Endothelial cell of umbilical vein (primary cell): ENCODE measurements around the gene RTN1. TPM values are rescaled to one million over a fixed set of nuclear protein-coding genes. Genes with fewer than 3 reads are reported as not detected.

Experiments
- BruUV-seq: library from RNA; stranded (reverse); fragments of 400-500 nt; replicated peaks from 2 replicates; lab custom pipeline; 2021; lab: Mats Ljungman, UMichigan
- CTCF ChIA-PET: fragments of 300-600, 350-600 bp; sonication (Branson Sonifier 250); formaldehyde crosslinking; loops from one replicate; lab custom pipeline; 2021; ENCODE audit warnings: antibody characterized with exemption, inconsistent platforms; lab: Charles Lee
- POLR2A ChIA-PET: fragments of 300-600, 350-600 bp; sonication (Branson Sonifier 250); formaldehyde crosslinking; loops from one replicate; lab custom pipeline; 2021; ENCODE audit warnings: antibody characterized with exemption, inconsistent platforms; lab: Charles Lee
- DNase-seq: peaks from one replicate; pipeline ENCODE4 v3.0.0-alpha.2; 2011; ENCODE audit warnings: low read depth, low spot score
- FAIRE-seq: peaks from 2 replicates; lab custom pipeline; 2011; peaks lifted over from hg19 to GRCh38; lab: Jason Lieb, UNC
- H2AFZ ChIP-seq: 2 replicates; pipeline ENCODE4 v1.6.0; 2012; ENCODE audit warnings: low read depth, low read length, control low read depth, inconsistent platforms
- H3K27ac ChIP-seq: 2 replicates; pipeline ENCODE4 v1.5.1; 2011; ENCODE audit warnings: low read depth, mild to moderate bottlenecking, control low read depth, low read length, moderate library complexity; ENCODE audit not compliant: insufficient read depth
- H3K27me3 ChIP-seq, 2 experiments: 2 replicates each; pipeline versions ENCODE4 v1.6.0 to v1.6.1; 2011; ENCODE audit warnings: low read length in 2 of 2, mixed read lengths in 1 of 2; ENCODE audit not compliant: control insufficient read depth in 2 of 2, insufficient read depth in 2 of 2
- H3K36me3 ChIP-seq, 2 experiments: 2 replicates in 1 of 2; 3 replicates in 1 of 2; pipeline ENCODE4 v1.5.1; 2011; ENCODE audit warnings: low read length in 2 of 2, mild to moderate bottlenecking in 1 of 2, moderate library complexity in 1 of 2; ENCODE audit not compliant: control insufficient read depth in 2 of 2, insufficient read depth in 2 of 2; ENCODE audit errors: extremely low read depth in 1 of 2
- H3K4me1 ChIP-seq: 3 replicates; pipeline ENCODE4 v1.5.1; 2011; ENCODE audit warnings: mild to moderate bottlenecking, low read length; ENCODE audit not compliant: control insufficient read depth, insufficient read depth; ENCODE audit errors: extremely low read depth
- H3K4me2 ChIP-seq: 2 replicates; pipeline ENCODE4 v1.6.1; 2011; ENCODE audit warnings: low read length, control low read depth, mixed read lengths; ENCODE audit not compliant: insufficient read depth
- H3K4me3 ChIP-seq, 3 experiments: fragments of 200-600 bp in 1 of 3; sonication (generic), shearing (Covaris generic) in 1 of 3; replicated peaks in 1 of 3; 2 replicates each; pipeline ENCODE4 v1.5.1; 2011 to 2016; ENCODE audit warnings: control low read depth in 3 of 3, low read length in 3 of 3, mild to moderate bottlenecking in 2 of 3, inconsistent platforms in 1 of 3, low read depth in 1 of 3, moderate library complexity in 1 of 3; ENCODE audit not compliant: insufficient read depth in 1 of 3
- H3K79me2 ChIP-seq: 2 replicates; pipeline ENCODE4 v1.6.0; 2012; ENCODE audit warnings: low read length, inconsistent platforms; ENCODE audit not compliant: control insufficient read depth, insufficient read depth
- H3K9ac ChIP-seq: replicated peaks from 2 replicates; pipeline ENCODE3; 2011; ENCODE audit warnings: low read length, control low read depth; ENCODE audit not compliant: insufficient read depth; ENCODE audit errors: extremely low read depth
- H3K9me1 ChIP-seq: replicated peaks from 3 replicates; pipeline ENCODE4 v1.6.0; 2011; ENCODE audit warnings: mild to moderate bottlenecking, low read length; ENCODE audit not compliant: control insufficient read depth, insufficient read depth; ENCODE audit errors: extremely low read depth
- H3K9me3 ChIP-seq: replicated peaks from 2 replicates; pipeline ENCODE4 v1.5.1; 2012; ENCODE audit warnings: low read length, inconsistent platforms; ENCODE audit not compliant: control insufficient read depth, insufficient read depth
- H4K20me1 ChIP-seq: replicated peaks from 2 replicates; pipeline ENCODE3; 2011; ENCODE audit warnings: mild to moderate bottlenecking, low read length; ENCODE audit not compliant: control insufficient read depth, insufficient read depth; ENCODE audit errors: extremely low read depth
- EZH2 ChIP-seq: IDR thresholded peaks from 2 replicates; pipeline ENCODE4 v1.6.1; 2012; ENCODE audit warnings: borderline replicate concordance, low read depth, mild to moderate bottlenecking, moderate library complexity, low read length, inconsistent platforms; ENCODE audit not compliant: severe bottlenecking
- FOS ChIP-seq: IDR thresholded peaks from 2 replicates; pipeline ENCODE4 v1.6.1; 2011; ENCODE audit warnings: mild to moderate bottlenecking, low read length, moderate library complexity, borderline replicate concordance; ENCODE audit not compliant: insufficient read depth
- GATA2 ChIP-seq: IDR thresholded peaks from 2 replicates; pipeline ENCODE4 v1.7.0; 2011; ENCODE audit warnings: low read depth, mild to moderate bottlenecking, moderate library complexity, mixed read lengths, low read length; ENCODE audit not compliant: insufficient read length, insufficient read depth
- JUN ChIP-seq: IDR thresholded peaks from 2 replicates; pipeline ENCODE4 v1.6.1; 2011; ENCODE audit warnings: borderline replicate concordance, low read depth; ENCODE audit not compliant: insufficient read length, insufficient read depth
- MAX ChIP-seq: IDR thresholded peaks from 2 replicates; pipeline ENCODE4 v1.6.1; 2011; ENCODE audit not compliant: insufficient read depth, insufficient read length
- MYC ChIP-seq: IDR thresholded peaks from one replicate; pipeline ENCODE4 v1.6.1; 2011; ENCODE audit warnings: mild to moderate bottlenecking, low read depth, low read length
- POLR2A ChIP-seq: IDR thresholded peaks from 2 replicates; pipeline ENCODE4 v1.6.1; 2012; ENCODE audit warnings: low read depth, mild to moderate bottlenecking, control low read depth, low read length
- POLR2AphosphoS5 ChIP-seq: IDR thresholded peaks from 2 replicates; pipeline ENCODE4 v1.6.1; 2012; ENCODE audit warnings: low read depth, mild to moderate bottlenecking, control low read depth, low read length, moderate library complexity; ENCODE audit not compliant: insufficient read depth
- dilution Hi-C: fragments of 300-500 bp; cut with MboI; formaldehyde crosslinking; loops from one replicate; pipeline ENCODE4 v1.15.0; 2019; ENCODE audit warnings: low sequenced_read_pairs; ENCODE audit not compliant: extremely low pct_ligation_motif_present
- intact Hi-C: fragments of 100-400 bp; cut with micrococcal nuclease; formaldehyde crosslinking; loops from one replicate; pipeline ENCODE4 v1.10.0; 2022
- polyA plus RNA-seq, 4 experiments: library from polyadenylated mRNA; depleted of rRNA in 3 of 4; stranded (reverse) in 3 of 4; unstranded in 1 of 4; fragments of >200 nt; gene quantifications; 2 replicates each; pipeline versions ENCODE4 v1.2.1 to v1.2.3, GENCODE V29; 2011 to 2012; ENCODE audit warnings: missing spikeins in 1 of 4
- total RNA-seq: library from RNA; stranded (reverse); gene quantifications from 2 replicates; pipeline ENCODE4 v1.2.3, GENCODE V29; 2021
- TF ChIP-seq, protein P1 (sequence below), 2 donors: IDR thresholded peaks; 1 replicate in 1 of 2; 2 replicates in 1 of 2; pipeline ENCODE4 v1.5.1; 2011; ENCODE audit warnings: low read length in 2 of 2, mild to moderate bottlenecking in 2 of 2, moderate library complexity in 2 of 2, control low read depth in 1 of 2, inconsistent platforms in 1 of 2, low read depth in 1 of 2; ENCODE audit not compliant: insufficient read depth in 1 of 2; ENCODE audit errors: extremely low read depth in 1 of 2

Gene RTN1
- total and polyA plus RNA-seq, 2 donors (not counting 3 experiments of a cell fraction or from before 2014, with no cell fraction given): 0.10 to 0.29 TPM

DNA sequence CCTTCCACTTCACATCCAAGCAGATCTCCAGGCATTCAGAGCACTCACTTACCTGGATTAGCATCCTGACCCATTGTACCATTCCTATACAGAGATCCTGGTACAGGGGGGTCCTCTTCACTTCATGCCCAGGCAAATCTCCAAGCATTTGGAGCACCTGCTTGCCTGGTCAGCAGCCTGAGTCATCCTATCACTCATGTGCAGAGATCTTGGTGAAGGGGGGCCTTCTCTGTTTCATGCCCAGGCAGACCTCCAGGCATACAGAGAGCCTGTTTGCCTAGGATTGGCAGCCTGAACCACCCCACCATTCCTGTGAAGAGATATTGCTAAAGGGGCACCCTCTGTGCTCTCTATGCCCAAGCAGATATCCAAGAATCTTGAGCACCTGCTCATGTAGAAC is 182.9 kb downstream of the RTN1 start:
- no peak overlapping the region for H3K9ac ChIP-seq
- dilution Hi-C loops (no loop called here), intact Hi-C loops (loop anchor here (2.0 kb wide), 1 partner anchor 659 kb away; no protein-coding TSS in a partner anchor)
- no peaks in the 10 kb centered on the region for H3K36me3 ChIP-seq
- no peaks in the 10 kb centered on the region for H3K9me1 ChIP-seq
- no peak for DNase-seq
- H4K20me1 ChIP-seq: no peaks in the 10 kb centered on the region
- ChIA-PET POLR2A (no interaction called here), CTCF (interaction anchor here (0.6 to 7.8 kb wide), 14 partner anchors 8 to 496 kb away, joined by 3 to 38 read pairs (median 4); partner anchors contain the start of gene CCDC175)
- H3K4me1 ChIP-seq: no peaks in the 10 kb centered on the region
- no peaks in the 10 kb centered on the region for H3K9me3 ChIP-seq
- no peak overlapping the region for H3K27ac ChIP-seq
- H3K4me2 ChIP-seq: no peak overlapping the region
- no TSS peak for BruUV-seq
- H3K4me3 ChIP-seq: no peak overlapping the region
- H3K27me3 ChIP-seq: no peaks in the 10 kb centered on the region
- TF ChIP-seq MAX (no peak), EZH2 (no peak), POLR2A (no peak), POLR2AphosphoS5 (no peak), JUN (no peak), GATA2 (no peak), MYC (no peak), FOS (no peak)
- TF ChIP-seq, protein P1, sequence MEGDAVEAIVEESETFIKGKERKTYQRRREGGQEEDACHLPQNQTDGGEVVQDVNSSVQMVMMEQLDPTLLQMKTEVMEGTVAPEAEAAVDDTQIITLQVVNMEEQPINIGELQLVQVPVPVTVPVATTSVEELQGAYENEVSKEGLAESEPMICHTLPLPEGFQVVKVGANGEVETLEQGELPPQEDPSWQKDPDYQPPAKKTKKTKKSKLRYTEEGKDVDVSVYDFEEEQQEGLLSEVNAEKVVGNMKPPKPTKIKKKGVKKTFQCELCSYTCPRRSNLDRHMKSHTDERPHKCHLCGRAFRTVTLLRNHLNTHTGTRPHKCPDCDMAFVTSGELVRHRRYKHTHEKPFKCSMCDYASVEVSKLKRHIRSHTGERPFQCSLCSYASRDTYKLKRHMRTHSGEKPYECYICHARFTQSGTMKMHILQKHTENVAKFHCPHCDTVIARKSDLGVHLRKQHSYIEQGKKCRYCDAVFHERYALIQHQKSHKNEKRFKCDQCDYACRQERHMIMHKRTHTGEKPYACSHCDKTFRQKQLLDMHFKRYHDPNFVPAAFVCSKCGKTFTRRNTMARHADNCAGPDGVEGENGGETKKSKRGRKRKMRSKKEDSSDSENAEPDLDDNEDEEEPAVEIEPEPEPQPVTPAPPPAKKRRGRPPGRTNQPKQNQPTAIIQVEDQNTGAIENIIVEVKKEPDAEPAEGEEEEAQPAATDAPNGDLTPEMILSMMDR (IDR thresholded peaks at IDR 0.05; ENCODE audit: extremely low read depth in 1 of 2, insufficient read depth in 1 of 2, low read depth in 1 of 2, low read length in 2 of 2): no peak
- no peaks in the 10 kb centered on the region for H3K79me2 ChIP-seq
- no peak overlapping the region for H2AFZ ChIP-seq
- no peak for FAIRE-seq
